ENCODE results near the gene SH3GL3. TPM values are rescaled to one million over a fixed set of nuclear protein-coding genes. Genes with fewer than 3 reads are reported as not detected.

Gene SH3GL3
- polyA plus RNA-seq, 2 donors: 3.3 to 8.3 TPM

GRCh38 chr15:83515164-83515563, 68.0 kb downstream of the SH3GL3 start:
- H3K27ac ChIP-seq (ENCODE audit: low read depth in 2 of 2, low read length in 1 of 2): no peak overlapping the region
- peaks cover 0 to 2% of the 10 kb centered on the region in 2 donors for H3K9me3 ChIP-seq (ENCODE audit: control insufficient read depth in 2 of 2, insufficient read depth in 1 of 2, low read depth in 1 of 2, low read length in 1 of 2)
- WGBS, 2 donors: 40 to 57% methylated on average over 4 of the region's 4 CpGs
- H3K27me3 ChIP-seq (ENCODE audit: control insufficient read depth in 1 of 2, insufficient read depth in 2 of 2, low read length in 2 of 2): no peaks in the 10 kb centered on the region
- H3K36me3 ChIP-seq (ENCODE audit: control insufficient read depth in 2 of 2, insufficient read depth in 2 of 2, low read length in 1 of 2): no peaks in the 10 kb centered on the region
- no peaks in the 10 kb centered on the region for H3K4me1 ChIP-seq (ENCODE audit: control insufficient read depth in 2 of 2, insufficient read depth in 2 of 2, low read length in 1 of 2)
- no peak overlapping the region for H3K4me3 ChIP-seq (ENCODE audit: low read depth in 1 of 2, low read length in 2 of 2)

GRCh38 chr15:83516935-83517334, 69.8 kb downstream of the SH3GL3 start:
- H3K4me3 ChIP-seq (ENCODE audit: low read depth in 1 of 2, low read length in 2 of 2): no peak overlapping the region
- 79 to 90% methylated on average over 2 of the region's 2 CpGs for WGBS, 2 donors
- H3K4me1 ChIP-seq (ENCODE audit: control insufficient read depth in 2 of 2, insufficient read depth in 2 of 2, low read length in 1 of 2): no peaks in the 10 kb centered on the region
- H3K27ac ChIP-seq (ENCODE audit: low read depth in 2 of 2, low read length in 1 of 2): no peak overlapping the region
- no peaks in the 10 kb centered on the region for H3K27me3 ChIP-seq (ENCODE audit: control insufficient read depth in 1 of 2, insufficient read depth in 2 of 2, low read length in 2 of 2)
- peaks cover 0 to 2% of the 10 kb centered on the region in 2 donors for H3K9me3 ChIP-seq (ENCODE audit: control insufficient read depth in 2 of 2, insufficient read depth in 1 of 2, low read depth in 1 of 2, low read length in 1 of 2)
- no peaks in the 10 kb centered on the region for H3K36me3 ChIP-seq (ENCODE audit: control insufficient read depth in 2 of 2, insufficient read depth in 2 of 2, low read length in 1 of 2)

GRCh38 chr15:83526319-83526718, 79.2 kb downstream of the SH3GL3 start:
- Histone ChIP-seq H3K27ac (ENCODE audit: low read depth in 2 of 2, low read length in 1 of 2) (no peak overlapping the region), H3K4me1 (ENCODE audit: control insufficient read depth in 2 of 2, insufficient read depth in 2 of 2, low read length in 1 of 2) (no peaks in the 10 kb centered on the region), H3K4me3 (ENCODE audit: low read depth in 1 of 2, low read length in 2 of 2) (no peak overlapping the region), H3K36me3 (ENCODE audit: control insufficient read depth in 2 of 2, insufficient read depth in 2 of 2, low read length in 1 of 2) (no peaks in the 10 kb centered on the region), H3K27me3 (ENCODE audit: control insufficient read depth in 1 of 2, insufficient read depth in 2 of 2, low read length in 2 of 2) (no peaks in the 10 kb centered on the region), H3K9me3 (ENCODE audit: control insufficient read depth in 2 of 2, insufficient read depth in 1 of 2, low read depth in 1 of 2, low read length in 1 of 2) (peaks cover 7 to 8% of the 10 kb centered on the region in 2 donors)
- WGBS, 2 donors: 80 to 85% methylated on average over 2 of the region's 2 CpGs

- 39 to 46% methylated on average over 4 of the region's 4 CpGs for WGBS, 2 donors
- H3K27me3 ChIP-seq (ENCODE audit: control insufficient read depth in 1 of 2, insufficient read depth in 2 of 2, low read length in 2 of 2): no peaks in the 10 kb centered on the region
Observed at GRCh38 chr15:83533410-83533962, 86.3 kb downstream of the SH3GL3 start.

GRCh38 chr15:83537606-83538005, 90.5 kb downstream of the SH3GL3 start:
- Histone ChIP-seq H3K4me1 (ENCODE audit: control insufficient read depth in 2 of 2, insufficient read depth in 2 of 2, low read length in 1 of 2) (no peaks in the 10 kb centered on the region), H3K27ac (ENCODE audit: low read depth in 2 of 2, low read length in 1 of 2) (no peak overlapping the region), H3K27me3 (ENCODE audit: control insufficient read depth in 1 of 2, insufficient read depth in 2 of 2, low read length in 2 of 2) (no peaks in the 10 kb centered on the region), H3K9me3 (ENCODE audit: control insufficient read depth in 2 of 2, insufficient read depth in 1 of 2, low read depth in 1 of 2, low read length in 1 of 2) (no peaks in the 10 kb centered on the region), H3K36me3 (ENCODE audit: control insufficient read depth in 2 of 2, insufficient read depth in 2 of 2, low read length in 1 of 2) (no peaks in the 10 kb centered on the region), H3K4me3 (ENCODE audit: low read depth in 1 of 2, low read length in 2 of 2) (no peak overlapping the region)
- 95 to 96% methylated on average over 2 of the region's 2 CpGs for WGBS, 2 donors

More at GRCh38 chr15:83533410-83533962, 86.3 kb downstream of the SH3GL3 start:
- Histone ChIP-seq H3K4me1 (ENCODE audit: control insufficient read depth in 2 of 2, insufficient read depth in 2 of 2, low read length in 1 of 2) (no peaks in the 10 kb centered on the region), H3K4me3 (ENCODE audit: low read depth in 1 of 2, low read length in 2 of 2) (no peak overlapping the region), H3K9me3 (ENCODE audit: control insufficient read depth in 2 of 2, insufficient read depth in 1 of 2, low read depth in 1 of 2, low read length in 1 of 2) (peaks cover 7 to 8% of the 10 kb centered on the region in 2 donors), H3K36me3 (ENCODE audit: control insufficient read depth in 2 of 2, insufficient read depth in 2 of 2, low read length in 1 of 2) (no peaks in the 10 kb centered on the region), H3K27ac (ENCODE audit: low read depth in 2 of 2, low read length in 1 of 2) (no peak overlapping the region)

GRCh38 chr15:83538682-83539081, 91.5 kb downstream of the SH3GL3 start:
- Histone ChIP-seq H3K27me3 (ENCODE audit: control insufficient read depth in 1 of 2, insufficient read depth in 2 of 2, low read length in 2 of 2) (no peaks in the 10 kb centered on the region), H3K4me1 (ENCODE audit: control insufficient read depth in 2 of 2, insufficient read depth in 2 of 2, low read length in 1 of 2) (no peaks in the 10 kb centered on the region), H3K9me3 (ENCODE audit: control insufficient read depth in 2 of 2, insufficient read depth in 1 of 2, low read depth in 1 of 2, low read length in 1 of 2) (no peaks in the 10 kb centered on the region), H3K36me3 (ENCODE audit: control insufficient read depth in 2 of 2, insufficient read depth in 2 of 2, low read length in 1 of 2) (no peaks in the 10 kb centered on the region), H3K4me3 (ENCODE audit: low read depth in 1 of 2, low read length in 2 of 2) (no peak overlapping the region), H3K27ac (ENCODE audit: low read depth in 2 of 2, low read length in 1 of 2) (no peak overlapping the region)

GRCh38 chr15:83545804-83546511, 98.8 kb downstream of the SH3GL3 start:
- no peaks in the 10 kb centered on the region for H3K9me3 ChIP-seq (ENCODE audit: control insufficient read depth in 2 of 2, insufficient read depth in 1 of 2, low read depth in 1 of 2, low read length in 1 of 2)
- no peaks in the 10 kb centered on the region for H3K4me1 ChIP-seq (ENCODE audit: control insufficient read depth in 2 of 2, insufficient read depth in 2 of 2, low read length in 1 of 2)
- H3K27ac ChIP-seq (ENCODE audit: low read depth in 2 of 2, low read length in 1 of 2): no peak overlapping the region
- WGBS, 2 donors: 62 to 83% methylated on average over 1 of the region's 1 CpG
- no peaks in the 10 kb centered on the region for H3K27me3 ChIP-seq (ENCODE audit: control insufficient read depth in 1 of 2, insufficient read depth in 2 of 2, low read length in 2 of 2)
- no peaks in the 10 kb centered on the region for H3K36me3 ChIP-seq (ENCODE audit: control insufficient read depth in 2 of 2, insufficient read depth in 2 of 2, low read length in 1 of 2)
- H3K4me3 ChIP-seq (ENCODE audit: low read depth in 1 of 2, low read length in 2 of 2): no peak overlapping the region

GRCh38 chr15:83546512-83546888, 99.4 kb downstream of the SH3GL3 start:
- Histone ChIP-seq H3K27ac (ENCODE audit: low read depth in 2 of 2, low read length in 1 of 2) (no peak overlapping the region), H3K9me3 (ENCODE audit: control insufficient read depth in 2 of 2, insufficient read depth in 1 of 2, low read depth in 1 of 2, low read length in 1 of 2) (no peaks in the 10 kb centered on the region), H3K36me3 (ENCODE audit: control insufficient read depth in 2 of 2, insufficient read depth in 2 of 2, low read length in 1 of 2) (no peaks in the 10 kb centered on the region), H3K4me1 (ENCODE audit: control insufficient read depth in 2 of 2, insufficient read depth in 2 of 2, low read length in 1 of 2) (no peaks in the 10 kb centered on the region), H3K4me3 (ENCODE audit: low read depth in 1 of 2, low read length in 2 of 2) (no peak overlapping the region), H3K27me3 (ENCODE audit: control insufficient read depth in 1 of 2, insufficient read depth in 2 of 2, low read length in 2 of 2) (no peaks in the 10 kb centered on the region)

- H3K9me3 ChIP-seq (ENCODE audit: control insufficient read depth in 2 of 2, insufficient read depth in 1 of 2, low read depth in 1 of 2, low read length in 1 of 2): no peaks in the 10 kb centered on the region
- no peaks in the 10 kb centered on the region for H3K4me1 ChIP-seq (ENCODE audit: control insufficient read depth in 2 of 2, insufficient read depth in 2 of 2, low read length in 1 of 2)
- 84 to 86% methylated on average over 4 of the region's 4 CpGs for WGBS, 2 donors
- H3K4me3 ChIP-seq (ENCODE audit: low read depth in 1 of 2, low read length in 2 of 2): no peak overlapping the region
- H3K36me3 ChIP-seq (ENCODE audit: control insufficient read depth in 2 of 2, insufficient read depth in 2 of 2, low read length in 1 of 2): no peaks in the 10 kb centered on the region
- no peak overlapping the region for H3K27ac ChIP-seq (ENCODE audit: low read depth in 2 of 2, low read length in 1 of 2)
- no peaks in the 10 kb centered on the region for H3K27me3 ChIP-seq (ENCODE audit: control insufficient read depth in 1 of 2, insufficient read depth in 2 of 2, low read length in 2 of 2)
Observed at GRCh38 chr15:83547168-83547567, 100.0 kb downstream of the SH3GL3 start.

- Histone ChIP-seq H3K4me3 (ENCODE audit: low read depth in 1 of 2, low read length in 2 of 2) (no peak overlapping the region), H3K4me1 (ENCODE audit: control insufficient read depth in 2 of 2, insufficient read depth in 2 of 2, low read length in 1 of 2) (no peaks in the 10 kb centered on the region), H3K27ac (ENCODE audit: low read depth in 2 of 2, low read length in 1 of 2) (no peak overlapping the region), H3K27me3 (ENCODE audit: control insufficient read depth in 1 of 2, insufficient read depth in 2 of 2, low read length in 2 of 2) (no peaks in the 10 kb centered on the region), H3K9me3 (ENCODE audit: control insufficient read depth in 2 of 2, insufficient read depth in 1 of 2, low read depth in 1 of 2, low read length in 1 of 2) (no peaks in the 10 kb centered on the region), H3K36me3 (ENCODE audit: control insufficient read depth in 2 of 2, insufficient read depth in 2 of 2, low read length in 1 of 2) (no peaks in the 10 kb centered on the region)
- WGBS, 2 donors: 65 to 79% methylated on average over 1 of the region's 1 CpG
Observed at GRCh38 chr15:83549623-83550022, 102.5 kb downstream of the SH3GL3 start.
